ENCODE results near the gene PCDH9. TPM values are rescaled to one million over a fixed set of nuclear protein-coding genes. Genes with fewer than 3 reads are reported as not detected.

Gene PCDH9
- total and polyA plus RNA-seq, 2 of the 13 experiments (the other 11 are each of a cell fraction or from before 2014, with no cell fraction given): 0.09 TPM; not detected in 1

- TF ChIP-seq, protein P1, sequence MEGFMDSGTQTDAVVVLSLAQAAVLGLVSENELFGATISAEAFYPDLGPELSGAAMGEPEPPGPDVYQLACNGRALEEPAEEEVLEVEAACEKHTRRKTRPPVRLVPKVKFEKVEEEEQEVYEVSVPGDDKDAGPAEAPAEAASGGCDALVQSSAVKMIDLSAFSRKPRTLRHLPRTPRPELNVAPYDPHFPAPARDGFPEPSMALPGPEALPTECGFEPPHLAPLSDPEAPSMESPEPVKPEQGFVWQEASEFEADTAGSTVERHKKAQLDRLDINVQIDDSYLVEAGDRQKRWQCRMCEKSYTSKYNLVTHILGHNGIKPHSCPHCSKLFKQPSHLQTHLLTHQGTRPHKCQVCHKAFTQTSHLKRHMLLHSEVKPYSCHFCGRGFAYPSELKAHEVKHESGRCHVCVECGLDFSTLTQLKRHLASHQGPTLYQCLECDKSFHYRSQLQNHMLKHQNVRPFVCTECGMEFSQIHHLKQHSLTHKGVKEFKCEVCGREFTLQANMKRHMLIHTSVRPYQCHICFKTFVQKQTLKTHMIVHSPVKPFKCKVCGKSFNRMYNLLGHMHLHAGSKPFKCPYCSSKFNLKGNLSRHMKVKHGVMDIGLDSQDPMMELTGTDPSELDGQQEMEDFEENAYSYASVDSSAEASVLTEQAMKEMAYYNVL (CRISPR knock-in tag; IDR thresholded peaks at IDR 0.05; ENCODE audit: borderline replicate concordance): no peak
- Histone ChIP-seq H2AFZ (ENCODE audit: low read length) (no peak overlapping the region), H3K9ac (ENCODE audit: insufficient read depth, low read depth, low read length) (no peak overlapping the region), H4K20me1 (ENCODE audit: insufficient read depth, low read length) (no peaks in the 10 kb centered on the region), H3K4me2 (ENCODE audit: low read depth, low read length) (no peak overlapping the region), H3K79me2 (ENCODE audit: insufficient read depth, low read length) (no peaks in the 10 kb centered on the region), H3K27ac (ENCODE audit: extremely low read length, insufficient read depth, low read length) (no peak overlapping the region), H3K4me3 (replicated peaks in 1 of 3; ENCODE audit: insufficient read depth in 1 of 3, low read depth in 2 of 3, low read length in 3 of 3) (no peak overlapping the region), H3K36me3 (replicated peaks in 1 of 2; ENCODE audit: control insufficient read depth in 1 of 2, insufficient read depth in 2 of 2, low read length in 2 of 2) (no peaks in the 10 kb centered on the region), H3K27me3 (ENCODE audit: control insufficient read depth in 1 of 2, insufficient read depth in 2 of 2, low read length in 2 of 2) (no peaks in the 10 kb centered on the region), H3K9me3 (ENCODE audit: low read length) (no peaks in the 10 kb centered on the region), H3K4me1 (ENCODE audit: insufficient read depth, low read length) (no peaks in the 10 kb centered on the region)
- ChIA-PET CTCF (ENCODE audit: low intra/inter-chr PET ratio, low total read pairs) (no interaction called here), POLR2A (no interaction called here)
- no peak for DNase-seq (ENCODE audit: low spot score)
- intact Hi-C loops (cut with micrococcal nuclease; ENCODE audit: unreplicated experiment): no loop called here
- ATAC-seq: no peak
- 11% methylated on average over 1 of the region's 1 CpG for WGBS (ENCODE audit: low lambda C conversion rate)
- in situ Hi-C loops (cut with HindIII; ENCODE audit: extremely low pct_ligation_motif_present, low pct_unique_long_range_greater_than_20kb): no loop called here
- FAIRE-seq: no peak
- no TSS peak for BruUV-seq (replicated peaks)
Measured at GRCh38 chr13:67004511-67004910, 225.6 kb downstream of the PCDH9 start.

DNA sequence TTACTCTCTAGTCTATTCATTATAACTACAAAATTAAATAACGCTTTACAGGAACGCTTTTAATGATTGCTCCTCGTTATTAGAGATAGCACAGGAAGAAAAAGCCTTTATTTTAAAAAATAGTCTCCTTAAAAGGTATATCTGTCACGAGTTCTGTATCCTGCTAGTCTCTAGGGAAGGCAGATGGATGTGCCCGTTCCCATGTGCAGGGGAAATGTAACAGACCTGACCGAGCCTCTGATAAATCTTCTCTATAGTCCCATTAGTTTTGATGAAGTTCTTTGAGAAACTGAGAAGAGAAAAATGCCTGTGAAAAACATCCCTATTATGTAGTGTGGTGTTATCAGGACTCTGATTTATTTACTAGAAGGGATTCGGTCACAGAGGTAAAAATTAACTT, 226.4 kb downstream of the PCDH9 start:
- in situ Hi-C loops (cut with HindIII; ENCODE audit: extremely low pct_ligation_motif_present, low pct_unique_long_range_greater_than_20kb) (no loop called here), intact Hi-C loops (cut with micrococcal nuclease; ENCODE audit: unreplicated experiment) (no loop called here)
- Histone ChIP-seq H4K20me1 (ENCODE audit: insufficient read depth, low read length) (no peaks in the 10 kb centered on the region), H3K27ac (ENCODE audit: extremely low read length, insufficient read depth, low read length) (no peak overlapping the region), H3K9ac (ENCODE audit: insufficient read depth, low read depth, low read length) (no peak overlapping the region), H3K4me1 (ENCODE audit: insufficient read depth, low read length) (no peaks in the 10 kb centered on the region), H3K79me2 (ENCODE audit: insufficient read depth, low read length) (no peaks in the 10 kb centered on the region), H2AFZ (ENCODE audit: low read length) (no peak overlapping the region), H3K36me3 (replicated peaks in 1 of 2; ENCODE audit: control insufficient read depth in 1 of 2, insufficient read depth in 2 of 2, low read length in 2 of 2) (no peaks in the 10 kb centered on the region), H3K4me3 (replicated peaks in 1 of 3; ENCODE audit: insufficient read depth in 1 of 3, low read depth in 2 of 3, low read length in 3 of 3) (no peak overlapping the region), H3K27me3 (ENCODE audit: control insufficient read depth in 1 of 2, insufficient read depth in 2 of 2, low read length in 2 of 2) (no peaks in the 10 kb centered on the region), H3K9me3 (ENCODE audit: low read length) (no peaks in the 10 kb centered on the region), H3K4me2 (ENCODE audit: low read depth, low read length) (no peak overlapping the region)
- no TSS peak for BruUV-seq (replicated peaks)
- CTCF ChIA-PET (ENCODE audit: low intra/inter-chr PET ratio, low total read pairs): no interaction called here
- WGBS (ENCODE audit: low lambda C conversion rate): 2% methylated on average over 7 of the region's 7 CpGs
- DNase-seq (ENCODE audit: low spot score) (no peak), FAIRE-seq (no peak), ATAC-seq (no peak)
- POLR2A ChIA-PET: no interaction called here
- no peak for TF ChIP-seq REL (CRISPR knock-in tag; conservative IDR thresholded peaks at IDR 0.05)
- no peak for TF ChIP-seq NCOA1 (CRISPR knock-in tag; IDR thresholded peaks at IDR 0.05)
- TF ChIP-seq KDM6A (CRISPR knock-in tag; IDR thresholded peaks at IDR 0.05; ENCODE audit: low read depth): no peak
- TF ChIP-seq ZNF343 (CRISPR knock-in tag; IDR thresholded peaks at IDR 0.05): no peak
- no peak for TF ChIP-seq SIX1 (CRISPR knock-in tag; IDR thresholded peaks at IDR 0.05; ENCODE audit: borderline replicate concordance)
- TF ChIP-seq, protein P2, sequence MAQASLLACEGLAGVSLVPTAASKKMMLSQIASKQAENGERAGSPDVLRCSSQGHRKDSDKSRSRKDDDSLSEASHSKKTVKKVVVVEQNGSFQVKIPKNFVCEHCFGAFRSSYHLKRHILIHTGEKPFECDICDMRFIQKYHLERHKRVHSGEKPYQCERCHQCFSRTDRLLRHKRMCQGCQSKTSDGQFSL (CRISPR knock-in tag; IDR thresholded peaks at IDR 0.05): no peak
- no peak for TF ChIP-seq ZNF775 (CRISPR knock-in tag; IDR thresholded peaks at IDR 0.05; ENCODE audit: borderline replicate concordance)
- TF ChIP-seq ZNF124 (CRISPR knock-in tag; IDR thresholded peaks at IDR 0.05): no peak
- no peak for TF ChIP-seq KLF9 (CRISPR knock-in tag; IDR thresholded peaks at IDR 0.05; ENCODE audit: low read depth)
- TF ChIP-seq, protein P3, sequence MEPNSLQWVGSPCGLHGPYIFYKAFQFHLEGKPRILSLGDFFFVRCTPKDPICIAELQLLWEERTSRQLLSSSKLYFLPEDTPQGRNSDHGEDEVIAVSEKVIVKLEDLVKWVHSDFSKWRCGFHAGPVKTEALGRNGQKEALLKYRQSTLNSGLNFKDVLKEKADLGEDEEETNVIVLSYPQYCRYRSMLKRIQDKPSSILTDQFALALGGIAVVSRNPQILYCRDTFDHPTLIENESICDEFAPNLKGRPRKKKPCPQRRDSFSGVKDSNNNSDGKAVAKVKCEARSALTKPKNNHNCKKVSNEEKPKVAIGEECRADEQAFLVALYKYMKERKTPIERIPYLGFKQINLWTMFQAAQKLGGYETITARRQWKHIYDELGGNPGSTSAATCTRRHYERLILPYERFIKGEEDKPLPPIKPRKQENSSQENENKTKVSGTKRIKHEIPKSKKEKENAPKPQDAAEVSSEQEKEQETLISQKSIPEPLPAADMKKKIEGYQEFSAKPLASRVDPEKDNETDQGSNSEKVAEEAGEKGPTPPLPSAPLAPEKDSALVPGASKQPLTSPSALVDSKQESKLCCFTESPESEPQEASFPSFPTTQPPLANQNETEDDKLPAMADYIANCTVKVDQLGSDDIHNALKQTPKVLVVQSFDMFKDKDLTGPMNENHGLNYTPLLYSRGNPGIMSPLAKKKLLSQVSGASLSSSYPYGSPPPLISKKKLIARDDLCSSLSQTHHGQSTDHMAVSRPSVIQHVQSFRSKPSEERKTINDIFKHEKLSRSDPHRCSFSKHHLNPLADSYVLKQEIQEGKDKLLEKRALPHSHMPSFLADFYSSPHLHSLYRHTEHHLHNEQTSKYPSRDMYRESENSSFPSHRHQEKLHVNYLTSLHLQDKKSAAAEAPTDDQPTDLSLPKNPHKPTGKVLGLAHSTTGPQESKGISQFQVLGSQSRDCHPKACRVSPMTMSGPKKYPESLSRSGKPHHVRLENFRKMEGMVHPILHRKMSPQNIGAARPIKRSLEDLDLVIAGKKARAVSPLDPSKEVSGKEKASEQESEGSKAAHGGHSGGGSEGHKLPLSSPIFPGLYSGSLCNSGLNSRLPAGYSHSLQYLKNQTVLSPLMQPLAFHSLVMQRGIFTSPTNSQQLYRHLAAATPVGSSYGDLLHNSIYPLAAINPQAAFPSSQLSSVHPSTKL (CRISPR knock-in tag; IDR thresholded peaks at IDR 0.05): no peak
- TF ChIP-seq, protein P4, sequence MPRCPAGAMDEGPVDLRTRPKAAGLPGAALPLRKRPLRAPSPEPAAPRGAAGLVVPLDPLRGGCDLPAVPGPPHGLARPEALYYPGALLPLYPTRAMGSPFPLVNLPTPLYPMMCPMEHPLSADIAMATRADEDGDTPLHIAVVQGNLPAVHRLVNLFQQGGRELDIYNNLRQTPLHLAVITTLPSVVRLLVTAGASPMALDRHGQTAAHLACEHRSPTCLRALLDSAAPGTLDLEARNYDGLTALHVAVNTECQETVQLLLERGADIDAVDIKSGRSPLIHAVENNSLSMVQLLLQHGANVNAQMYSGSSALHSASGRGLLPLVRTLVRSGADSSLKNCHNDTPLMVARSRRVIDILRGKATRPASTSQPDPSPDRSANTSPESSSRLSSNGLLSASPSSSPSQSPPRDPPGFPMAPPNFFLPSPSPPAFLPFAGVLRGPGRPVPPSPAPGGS (CRISPR knock-in tag; IDR thresholded peaks at IDR 0.05): no peak
